ENCODE data around the gene ESRRG.

Gene ESRRG

DNA sequence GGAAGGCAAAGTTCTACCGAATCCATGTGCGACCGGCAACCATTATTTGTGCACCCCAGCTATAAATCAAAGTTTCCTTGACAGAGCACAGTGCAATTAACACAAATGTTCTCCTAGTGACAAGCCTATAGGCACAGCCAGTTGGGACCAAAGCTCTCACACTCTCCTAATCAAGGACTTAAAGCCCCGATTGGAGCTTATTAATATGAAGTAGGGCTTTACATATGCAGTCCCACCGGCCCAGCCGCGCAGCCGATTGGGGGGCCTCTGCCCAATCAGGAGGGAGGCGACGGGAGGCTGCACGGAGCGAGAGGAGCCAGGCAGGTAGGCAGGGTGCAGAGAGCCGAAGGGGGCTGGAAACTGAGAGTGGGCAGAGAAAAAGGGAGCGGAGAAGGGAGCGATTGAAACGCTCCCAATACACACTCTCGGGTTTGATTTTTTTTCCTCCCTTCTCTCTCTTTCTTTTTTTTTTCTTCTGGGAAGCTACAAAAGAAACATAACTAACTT, at the start of gene ESRRG:
Gene ESRRG (minus strand): TSS at position 156 of the 507 bp plus-strand sequence. CDS start 130 bp downstream, at position 26.
- DNase-seq (ENCODE audit: low read depth in 2 of 2) = no peak

DNA sequence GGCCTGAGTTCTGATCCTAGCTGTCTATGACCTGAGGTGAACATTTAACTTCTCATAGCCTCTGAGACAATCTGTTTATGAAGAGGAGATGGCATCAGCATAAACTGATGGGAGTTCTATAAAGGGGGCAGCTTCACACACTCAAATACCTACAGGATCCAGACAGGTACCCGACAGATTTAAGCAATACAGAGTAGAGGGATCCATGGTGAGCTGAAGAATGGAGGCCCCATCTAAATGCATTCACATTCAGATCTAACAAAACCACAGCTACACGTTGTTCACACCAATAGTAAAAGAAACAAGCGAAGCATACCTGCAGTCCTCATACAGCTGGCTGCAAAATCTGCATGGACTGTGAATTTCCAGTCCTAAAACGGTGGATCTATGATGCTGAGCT, 48.7 kb upstream of the ESRRG start:
- no peak for DNase-seq (ENCODE audit: low read depth in 2 of 2)

DNA sequence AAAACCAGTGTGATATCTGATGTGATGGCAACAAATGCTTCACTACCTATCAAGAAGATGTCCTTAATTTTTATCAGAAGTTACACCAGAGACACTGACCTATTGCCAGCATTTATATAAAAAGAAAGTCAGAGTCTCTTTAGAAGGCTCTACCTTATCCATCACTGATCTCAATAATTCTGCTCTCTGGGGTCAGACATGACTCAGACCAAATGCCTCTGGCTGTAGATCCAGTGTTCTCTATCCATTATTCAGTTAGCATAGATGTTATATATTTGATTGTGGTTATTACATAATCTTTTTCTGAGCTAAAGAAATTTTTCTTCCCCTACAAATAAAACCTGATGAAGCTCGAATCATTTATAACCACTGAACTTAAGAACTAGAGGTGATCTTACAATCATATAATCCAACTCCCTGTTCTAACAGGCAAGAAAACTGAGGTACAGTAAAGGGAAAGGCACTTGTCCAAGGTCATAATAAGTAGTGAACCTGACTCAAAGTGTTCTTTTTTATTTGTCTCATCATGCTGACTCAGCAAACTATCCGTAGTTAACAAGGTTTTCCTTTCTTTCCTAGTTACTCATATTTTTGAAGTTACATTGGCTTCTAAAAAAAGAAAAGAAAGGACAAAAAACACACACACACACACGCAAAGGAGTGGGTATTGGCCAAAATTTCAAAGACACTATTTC, 43.6 kb upstream of the ESRRG start:
- DNase-seq (ENCODE audit: low read depth in 2 of 2) = no peak

DNA sequence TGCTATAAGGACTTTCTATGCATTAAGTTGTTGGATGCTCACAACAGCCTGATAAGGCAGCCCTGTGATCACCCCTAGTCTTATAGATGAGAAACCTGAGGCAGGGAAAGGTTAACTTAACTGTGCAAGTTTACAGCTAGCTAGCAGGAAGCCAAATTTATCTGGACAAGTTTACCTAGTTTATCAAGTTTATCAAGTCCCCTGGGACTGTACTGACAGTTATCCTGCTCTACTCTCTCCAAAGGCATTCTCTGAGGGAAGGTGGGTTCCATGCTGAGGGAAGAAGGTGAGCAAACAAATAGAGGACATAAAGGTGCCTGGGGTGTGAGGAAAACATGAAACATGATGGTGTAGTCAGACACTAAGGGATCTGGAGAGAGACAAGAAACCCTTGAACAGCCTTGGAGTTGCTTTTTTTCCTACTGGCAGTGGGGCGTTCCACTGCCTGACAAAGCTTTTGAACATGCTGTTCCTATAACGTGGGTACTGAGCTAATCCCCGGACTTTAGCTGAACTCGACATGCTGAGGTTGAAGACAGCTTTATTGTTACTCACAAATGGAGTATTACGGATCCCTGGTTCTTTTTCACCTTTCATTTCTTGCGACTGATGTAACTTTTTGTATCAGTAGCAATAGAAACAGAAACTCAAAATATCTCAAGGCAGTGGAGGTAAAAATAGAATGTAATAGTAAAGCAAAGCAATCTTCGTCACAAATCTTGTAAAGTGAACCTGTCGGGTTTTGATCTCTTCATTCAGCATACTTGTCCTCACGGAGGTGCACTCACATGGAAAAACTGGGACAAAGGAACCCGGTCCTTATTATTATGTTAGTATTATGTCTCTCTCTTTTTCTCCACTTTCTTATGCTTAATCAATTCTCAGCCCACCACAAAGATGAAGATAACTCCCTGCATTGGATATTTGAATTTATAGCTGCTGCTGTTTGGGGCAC, 42.4 kb upstream of the ESRRG start:
- DNase-seq (ENCODE audit: low read depth in 2 of 2) = no peak

DNA sequence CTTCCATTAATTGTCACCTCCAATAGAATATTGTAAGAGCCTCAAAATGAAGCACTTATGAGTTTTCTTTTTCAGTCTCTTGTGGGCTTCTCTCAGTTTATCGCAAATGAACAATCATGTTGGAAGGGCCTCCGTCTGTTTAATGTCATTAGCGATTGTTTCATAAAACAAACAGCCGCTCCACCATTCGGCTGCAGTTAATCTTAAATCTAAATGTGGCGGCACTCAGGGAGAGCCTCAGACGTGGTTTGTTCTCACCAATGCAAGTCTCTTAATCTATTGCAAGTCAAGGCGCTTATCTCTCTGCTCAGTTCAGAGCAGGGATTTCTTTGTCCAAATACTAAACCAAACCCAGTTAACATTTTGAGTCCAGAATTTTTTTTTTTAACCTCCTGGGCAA, 34.9 kb upstream of the ESRRG start:
- DNase-seq (ENCODE audit: low read depth in 2 of 2) = no peak

DNA sequence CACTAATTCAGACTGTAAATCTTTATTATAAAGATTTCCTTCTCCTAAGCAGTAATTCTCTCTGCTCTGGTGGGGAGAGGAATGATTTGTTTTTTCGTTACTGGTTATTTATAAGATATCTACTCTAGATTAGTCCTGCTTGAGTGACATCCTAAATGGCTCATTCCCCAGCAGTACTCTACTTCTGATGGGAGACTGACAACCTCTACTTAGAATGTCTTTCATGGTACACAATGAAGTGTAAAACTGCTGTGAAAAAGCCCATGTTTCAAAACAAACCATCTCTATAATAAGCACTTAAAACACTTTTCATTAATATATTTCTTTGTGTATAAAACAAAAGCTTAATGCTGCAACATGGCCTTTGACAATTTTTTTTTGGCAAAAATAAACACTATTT, 33.9 kb upstream of the ESRRG start:
- DNase-seq (ENCODE audit: low read depth in 2 of 2) = no peak

DNA sequence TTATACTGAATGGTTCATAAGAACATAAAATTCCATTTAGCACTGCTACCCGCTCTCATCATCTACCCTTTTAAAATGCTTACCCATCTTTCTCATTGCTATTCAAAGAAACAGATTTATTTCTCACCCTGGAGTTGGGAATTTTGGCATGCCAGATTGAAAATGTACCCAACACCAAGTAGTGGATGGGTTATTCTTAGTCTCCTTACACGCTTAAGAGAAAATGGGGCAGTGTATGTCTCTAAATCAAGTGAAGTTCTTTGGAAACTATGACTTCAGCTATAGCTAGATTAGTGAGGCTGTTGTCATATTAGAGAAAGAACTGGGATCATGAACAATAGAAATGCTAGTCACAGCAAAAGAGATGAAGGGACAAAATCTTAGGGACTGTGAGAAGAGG, 27.7 kb upstream of the ESRRG start:
- DNase-seq (ENCODE audit: low read depth in 2 of 2) = no peak

DNA sequence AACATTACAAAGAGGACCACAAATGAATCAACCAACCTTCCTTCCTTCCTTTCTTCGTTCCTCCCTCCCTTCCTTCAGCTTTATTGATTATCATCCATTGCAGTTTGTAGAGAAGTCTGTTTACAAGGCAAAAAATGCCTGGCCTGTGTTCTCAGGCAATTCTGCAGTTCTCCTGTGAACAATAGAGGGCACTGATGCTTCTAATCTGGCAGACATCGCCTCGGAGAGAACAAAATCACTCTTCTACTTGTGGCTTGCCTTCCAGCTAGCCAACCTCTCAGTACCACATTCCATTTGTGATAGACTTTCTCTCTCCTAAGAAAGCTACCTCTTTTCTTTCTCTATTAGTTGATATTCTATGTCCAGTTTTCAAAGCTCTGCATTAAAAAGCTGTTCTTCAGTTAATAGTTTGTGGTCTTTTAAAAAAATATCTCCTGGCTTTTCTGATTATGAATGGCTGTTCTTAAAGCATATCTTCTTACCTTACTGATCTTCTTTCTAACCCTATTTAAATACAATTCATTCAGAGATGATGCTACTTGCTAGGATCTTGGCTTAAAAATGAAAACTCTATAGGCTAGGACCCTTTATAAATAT, 26.9 kb upstream of the ESRRG start:
- no peak for DNase-seq (ENCODE audit: low read depth in 2 of 2)

DNA sequence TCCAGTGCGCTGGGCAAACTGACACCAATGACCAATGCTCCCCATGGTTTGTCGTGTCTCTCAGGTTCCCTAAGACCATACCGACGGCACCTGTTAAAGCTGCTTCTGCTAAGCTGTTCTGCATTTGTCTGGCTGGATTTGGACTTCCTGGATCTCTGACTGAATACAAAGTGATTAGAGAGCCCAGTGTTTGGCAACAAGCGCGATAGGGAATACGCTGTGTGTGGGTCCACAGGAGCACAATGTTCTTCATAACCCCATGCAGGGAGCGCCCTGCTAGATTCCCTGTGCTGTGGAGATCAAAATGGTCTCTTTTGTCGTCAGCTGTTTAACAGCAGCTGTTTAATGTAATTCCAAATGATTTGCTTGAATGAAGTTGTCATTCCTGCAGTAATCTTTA, 26.0 kb upstream of the ESRRG start:
- DNase-seq (ENCODE audit: low read depth in 2 of 2) = no peak

DNA sequence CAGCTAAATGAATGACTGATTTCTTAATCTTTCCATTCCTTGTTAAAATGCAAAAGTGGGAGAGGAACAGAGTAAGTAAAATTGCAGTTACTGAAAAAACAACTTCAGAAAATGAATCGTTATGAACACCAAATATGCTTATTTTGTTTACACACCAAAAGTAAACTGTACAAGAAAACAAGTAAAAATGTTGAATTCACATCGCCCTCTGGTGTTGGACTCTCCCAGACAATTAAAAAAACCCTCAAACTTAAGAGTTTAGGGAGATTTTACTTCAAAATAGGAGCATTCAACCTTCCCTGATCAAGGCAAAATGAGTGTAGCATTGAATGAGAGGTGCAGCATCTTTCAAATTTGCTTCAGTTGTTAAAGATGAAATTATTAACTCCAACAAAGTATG, 19.4 kb upstream of the ESRRG start:
- no peak for DNase-seq (ENCODE audit: low read depth in 2 of 2)

DNA sequence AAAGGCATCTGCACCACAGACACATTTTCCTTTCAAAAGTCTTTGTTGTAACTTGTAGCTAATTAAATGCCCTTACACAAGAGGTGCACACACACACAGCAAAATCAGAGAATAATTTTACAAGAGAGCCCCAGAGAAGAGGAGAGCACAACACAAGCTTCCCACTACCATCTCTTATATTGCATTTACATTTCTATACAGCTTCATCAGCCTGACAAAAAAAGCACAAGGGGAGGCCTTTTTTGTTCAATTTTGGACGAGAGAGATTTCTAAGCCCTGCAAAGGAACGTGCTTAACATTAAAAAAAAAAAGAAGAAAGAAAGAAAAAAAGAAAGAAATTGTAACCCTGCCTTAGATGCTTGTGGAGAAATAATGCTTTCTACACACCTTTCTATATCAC, 17.1 kb upstream of the ESRRG start:
- no peak for DNase-seq (ENCODE audit: low read depth in 2 of 2)

DNA sequence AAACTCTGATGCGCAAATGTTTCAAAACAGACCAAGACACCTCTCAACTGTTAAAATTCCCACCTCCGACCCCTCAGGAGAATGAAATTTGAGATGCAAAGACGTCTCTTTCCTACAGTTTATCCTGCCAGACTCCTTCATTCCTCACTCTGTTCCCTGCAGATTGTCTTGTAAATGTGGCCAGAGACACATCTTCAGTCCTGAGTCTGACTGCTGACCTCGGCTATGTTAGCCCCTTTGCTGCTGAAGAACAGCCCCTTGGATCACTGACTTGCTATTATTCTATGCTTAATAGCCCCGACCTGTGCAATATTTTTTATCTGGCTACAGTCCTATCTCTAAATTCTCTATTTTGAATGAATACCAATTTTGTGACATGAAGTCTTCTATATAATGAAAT, 16.6 kb upstream of the ESRRG start:
- no peak for DNase-seq (ENCODE audit: low read depth in 2 of 2)

DNA sequence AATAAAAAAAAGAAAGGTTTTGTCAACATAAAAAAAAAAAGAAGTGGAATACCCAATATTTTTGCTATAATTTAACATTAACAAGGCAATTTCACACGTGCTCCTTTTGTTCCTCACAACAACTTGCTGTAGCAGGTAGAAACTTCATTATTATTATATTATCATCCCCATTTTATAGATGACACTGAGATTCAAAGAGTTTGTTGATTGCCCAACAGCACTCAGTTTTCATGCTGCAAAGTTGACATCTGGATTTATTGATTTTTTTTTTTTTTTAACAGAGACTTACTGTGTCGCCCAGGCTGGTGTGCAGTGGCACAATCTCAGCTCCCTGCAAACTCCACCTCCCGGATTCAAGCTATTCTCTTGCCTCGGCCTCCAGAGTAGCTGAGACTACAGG, 8.9 kb upstream of the ESRRG start:
- DNase-seq (ENCODE audit: low read depth in 2 of 2) = no peak

DNA sequence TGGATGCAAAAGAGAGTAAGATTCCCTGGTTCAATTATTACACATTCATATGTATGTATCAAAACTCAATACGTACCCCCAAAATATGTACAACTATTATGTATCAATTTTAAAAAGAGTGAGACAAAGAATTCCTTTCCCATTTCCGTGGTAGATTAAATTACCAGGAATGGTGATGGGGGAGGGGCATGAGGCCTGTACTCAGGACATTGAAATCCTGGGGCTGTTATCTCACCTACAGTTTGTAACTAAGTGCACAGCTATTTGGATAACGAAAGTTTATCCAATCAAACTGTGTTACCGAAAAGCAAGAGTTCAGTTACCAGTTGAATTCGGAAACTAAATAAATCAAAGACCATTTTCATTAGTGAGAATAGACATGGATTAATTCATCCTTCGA, 8.3 kb upstream of the ESRRG start:
- no peak for DNase-seq (ENCODE audit: low read depth in 2 of 2)

DNA sequence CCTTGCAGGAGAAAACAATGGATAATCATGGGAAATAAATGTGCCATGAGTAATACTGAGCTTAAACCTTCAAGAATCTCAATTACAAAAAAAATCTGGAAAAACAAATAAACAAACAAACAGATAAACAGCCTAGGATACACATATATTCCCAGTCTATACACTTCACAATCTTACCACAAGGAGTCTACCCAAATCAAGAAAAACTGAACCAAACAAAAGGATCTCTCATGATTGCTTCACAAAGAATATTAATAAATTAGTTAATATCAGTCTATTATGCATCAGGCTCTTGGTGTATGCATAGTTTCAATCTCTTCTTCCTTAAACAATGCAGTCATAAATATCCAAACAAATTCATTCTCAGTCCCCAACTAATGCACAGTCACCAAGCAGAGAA, 3.2 kb upstream of the ESRRG start:
- no peak for DNase-seq (ENCODE audit: low read depth in 2 of 2)

DNA sequence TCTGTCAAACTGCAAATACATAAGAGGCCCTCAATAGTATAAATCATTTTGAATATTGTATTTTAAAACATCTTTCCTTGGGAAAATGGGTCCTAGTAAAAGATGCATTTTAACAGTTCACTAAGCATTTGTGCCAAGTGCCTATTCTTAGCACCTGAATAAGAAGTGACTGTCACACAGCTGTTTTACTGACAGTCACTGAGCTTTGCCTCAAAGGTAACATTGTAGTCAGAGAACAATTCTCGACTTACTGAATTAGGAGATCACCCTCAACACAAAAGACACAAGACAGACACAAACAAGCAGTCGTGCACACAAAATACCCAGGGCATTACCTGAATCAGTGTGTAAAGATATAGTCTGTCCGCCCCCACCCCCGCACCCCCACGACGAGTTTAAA, 408 bp downstream of the ESRRG start:
- no peak for DNase-seq (ENCODE audit: low read depth in 2 of 2)

DNA sequence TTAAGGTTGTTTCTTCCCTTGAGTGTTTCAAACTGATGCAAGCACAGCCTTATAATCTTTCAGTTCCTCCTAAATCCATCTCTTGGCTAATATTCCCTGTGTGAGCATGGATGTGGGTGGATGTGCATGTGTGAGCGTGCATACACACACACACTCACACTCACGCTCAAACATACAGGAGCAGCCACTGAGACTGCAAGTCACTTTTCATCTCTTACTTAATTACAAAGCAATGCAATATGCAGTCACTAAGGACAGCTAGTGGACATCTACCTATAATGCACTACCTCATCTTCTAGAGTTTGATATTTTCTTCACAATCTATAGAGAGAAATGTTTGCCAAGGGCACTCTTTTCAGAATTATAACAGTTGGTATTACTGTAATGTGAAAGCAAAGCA, 1.4 kb downstream of the ESRRG start:
- no peak for DNase-seq (ENCODE audit: low read depth in 2 of 2)

DNA sequence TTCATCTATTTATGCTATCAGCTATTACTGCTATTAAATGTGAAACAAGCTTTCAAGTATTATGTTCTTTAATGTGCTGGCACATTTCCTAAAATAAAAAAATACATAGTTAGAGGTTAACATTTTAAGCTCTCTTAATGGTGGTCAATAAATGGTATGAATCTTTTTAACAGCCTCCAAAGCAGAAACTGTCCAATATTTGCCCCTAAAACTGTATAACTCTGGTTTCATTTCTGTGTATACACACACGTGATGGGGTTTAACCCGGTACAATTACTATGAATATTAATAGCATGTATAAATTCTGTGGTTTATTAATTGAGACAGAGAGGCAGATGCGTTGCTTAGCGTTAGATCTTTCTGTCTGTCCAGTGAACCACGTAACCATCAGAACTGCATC, 2.2 kb downstream of the ESRRG start:
- no peak for DNase-seq (ENCODE audit: low read depth in 2 of 2)

DNA sequence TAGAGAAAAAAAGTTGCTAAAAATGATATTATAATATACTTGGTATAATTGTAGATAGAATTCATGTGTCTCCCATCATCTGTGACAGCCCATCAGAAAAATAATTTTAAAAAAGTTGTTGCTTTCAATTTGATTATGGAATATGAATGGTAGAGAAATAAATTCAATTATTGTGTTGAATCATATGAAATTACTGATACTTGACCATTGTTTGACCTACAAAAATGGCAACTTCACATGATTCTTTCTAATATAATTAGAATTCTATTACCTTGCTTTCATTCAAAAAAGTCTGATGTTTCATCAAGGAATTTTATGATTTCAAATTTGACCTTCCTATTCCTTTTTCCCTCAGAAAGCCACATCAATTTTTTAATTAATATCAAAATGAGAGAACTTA, 11.5 kb downstream of the ESRRG start:
- DNase-seq (ENCODE audit: low read depth in 2 of 2) = no peak

DNA sequence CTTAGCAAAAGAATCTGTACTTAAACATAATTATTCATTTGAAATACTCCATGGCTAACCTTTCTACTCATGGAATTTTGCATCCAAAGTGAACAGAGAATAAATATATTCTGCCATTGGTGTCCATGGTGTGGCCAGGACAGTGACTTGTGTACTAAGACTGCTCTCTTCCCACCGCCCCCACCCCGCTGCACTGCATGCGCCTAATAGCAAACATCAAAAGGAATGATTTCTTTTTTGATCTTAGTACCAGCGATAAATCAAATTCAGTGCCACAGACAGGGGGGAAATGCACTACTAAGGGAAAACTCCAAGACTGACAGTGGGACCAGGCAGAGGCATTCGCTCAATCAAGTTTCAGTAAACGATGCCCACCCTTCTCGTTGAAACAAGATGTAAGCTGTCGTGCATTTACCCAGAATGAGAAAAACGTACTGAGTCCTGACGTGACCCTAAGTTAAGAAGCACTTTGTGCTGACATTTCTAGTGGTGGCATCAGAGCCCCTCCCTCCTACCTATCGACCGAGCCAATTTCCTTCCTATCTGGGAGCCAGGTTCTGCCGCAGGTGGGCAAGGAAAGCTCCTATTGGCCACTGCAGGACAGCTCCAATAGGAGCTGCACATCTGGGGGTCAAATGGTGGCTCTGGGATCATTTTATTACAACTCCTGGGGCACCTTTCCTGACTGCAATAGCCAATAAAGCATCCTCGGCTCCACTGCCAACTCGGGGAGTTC, 12.5 kb downstream of the ESRRG start:
- no peak for DNase-seq (ENCODE audit: low read depth in 2 of 2)

DNA sequence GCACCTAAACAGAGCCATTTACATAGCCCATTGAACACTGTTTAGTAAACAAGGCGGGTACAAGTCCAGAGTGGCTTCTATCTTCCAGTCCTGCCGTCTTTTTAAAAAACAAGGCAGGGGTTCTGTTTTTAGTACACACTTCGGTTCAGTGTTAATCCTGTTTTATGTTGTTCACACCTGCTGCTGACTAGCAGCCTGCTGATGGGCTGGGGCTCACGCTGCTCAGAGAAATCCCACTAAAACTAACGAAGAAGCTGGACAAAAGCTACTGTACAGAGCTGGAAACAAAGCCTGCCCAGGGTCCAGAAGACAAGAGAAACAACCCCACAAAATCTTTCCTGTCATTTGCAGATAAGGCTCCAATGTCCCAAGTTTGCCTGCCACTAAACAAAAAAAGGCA, 13.2 kb downstream of the ESRRG start:
- DNase-seq (ENCODE audit: low read depth in 2 of 2) = no peak

DNA sequence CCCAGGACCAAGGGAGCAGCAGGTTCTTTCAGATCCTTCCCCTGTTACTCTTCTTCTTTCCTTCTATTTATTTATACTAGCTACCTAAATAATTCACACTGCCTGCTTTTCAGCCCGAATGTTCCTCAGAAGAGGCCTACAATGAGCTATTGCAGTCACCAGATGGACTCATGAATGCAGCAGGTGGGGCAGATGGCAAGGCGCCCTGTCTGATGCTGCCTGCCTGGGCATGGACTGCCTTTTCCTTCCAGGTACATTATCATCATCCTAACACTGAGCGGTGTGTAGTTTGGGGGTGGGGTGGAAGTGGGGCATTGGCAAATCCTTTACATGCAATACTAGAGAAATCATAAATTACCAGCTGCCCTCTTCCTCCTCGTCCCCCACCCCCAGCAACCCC, 17.6 kb downstream of the ESRRG start:
- DNase-seq (ENCODE audit: low read depth in 2 of 2) = no peak

All from stimulated activated CD4-positive, alpha-beta T cell treated with anti-CD3 and anti-CD28 coated beads, Interleukin-1b, Interleukin-23, amount 100 ng/mL, for 1 hour (primary cell).